Suprapubic skin (tissue), 4 donors: Measurements from ENCODE around the gene SLC2A5.

Experiments used
- CTCF ChIP-seq, 2 donors: fragments of 200-600 bp in 1 of 2; fragments of 450-650 bp in 1 of 2; sonication (generic) in 1 of 2; IDR thresholded peaks; one replicate each; pipeline ENCODE4 v1.5.1; 2016 to 2019; ENCODE audit warnings: antibody characterized with exemption in 2 of 2, mild to moderate bottlenecking in 1 of 2, moderate library complexity in 1 of 2
- EP300 ChIP-seq: sonication (generic); formaldehyde crosslinking; IDR thresholded peaks from one replicate; pipeline ENCODE4 v1.6.1; 2017; ENCODE audit warnings: antibody characterized with exemption
- POLR2A ChIP-seq, 2 donors: fragments of 450-650 bp; IDR thresholded peaks; one replicate each; pipeline ENCODE4 v1.6.1; 2017; ENCODE audit warnings: antibody characterized with exemption in 2 of 2, mild to moderate bottlenecking in 2 of 2, moderate library complexity in 2 of 2
- POLR2AphosphoS5 ChIP-seq, 3 donors: sonication (generic); formaldehyde crosslinking; IDR thresholded peaks; one replicate each; pipeline ENCODE4 v1.6.1; 2017; ENCODE audit warnings: antibody characterized with exemption in 3 of 3

GRCh38 chr1:9078752-9079500 is 9.5 kb upstream of the SLC2A5 start:
- no peak for TF ChIP-seq CTCF (IDR thresholded peaks at IDR 0.05)
- no peak for TF ChIP-seq POLR2A (IDR thresholded peaks at IDR 0.05)
- TF ChIP-seq EP300, result no peak
- TF ChIP-seq POLR2AphosphoS5 (IDR thresholded peaks at IDR 0.05), result no peak
